NCI-H460 (cell line): Measurements from ENCODE around the gene LMO7. TPM values are rescaled to one million over a fixed set of nuclear protein-coding genes. Genes with fewer than 3 reads are reported as not detected.
A peak's percentile ranks its signal among the peaks of the same experiment; 100 is the strongest.
"Not testable (repeated sequence)": the region's sequence is repeated elsewhere in the genome, so short reads cannot be mapped to it uniquely, and the experiment has no call there.

Experiments used
- DNase-seq: peaks from one replicate; pipeline ENCODE4 v3.0.0-alpha.2; 2016; ENCODE audit warnings: low read depth; ENCODE audit errors: extremely low read depth
- total RNA-seq: library from RNA; depleted of rRNA; stranded (reverse); fragments of >200 nt; shearing (Covaris generic); gene quantifications from 2 replicates; pipeline ENCODE4 v1.2.3, GENCODE V29; 2014

The LMO7 gene
- total RNA-seq, 1 experiment from 2014 or later: 11.3 TPM

- no peak for DNase-seq
These were observed 58.6 kb downstream of the LMO7 start for GRCh38 chr13:75694722-75695121.

DNA sequence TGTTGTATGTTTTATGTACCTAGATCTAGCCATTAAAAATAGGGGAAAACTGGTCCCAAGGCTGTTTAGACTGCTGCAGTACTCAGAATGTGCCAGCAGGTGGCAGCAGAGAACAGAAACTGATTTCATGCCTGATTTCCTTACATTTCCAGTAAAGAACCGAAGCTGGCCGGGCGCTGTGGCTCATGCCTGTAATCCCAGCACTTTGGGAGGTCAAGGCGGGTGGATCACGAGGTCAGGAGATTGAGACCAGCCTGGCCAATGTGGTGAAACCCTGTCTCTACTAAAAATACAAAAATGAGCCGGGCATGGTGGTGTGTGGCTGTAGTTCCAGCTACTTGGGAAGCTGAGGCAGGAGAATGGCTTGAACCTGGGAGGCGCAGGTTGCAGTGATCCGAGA is 59.8 kb downstream of the LMO7 start:
- DNase-seq: peak; percentile 72

DNA sequence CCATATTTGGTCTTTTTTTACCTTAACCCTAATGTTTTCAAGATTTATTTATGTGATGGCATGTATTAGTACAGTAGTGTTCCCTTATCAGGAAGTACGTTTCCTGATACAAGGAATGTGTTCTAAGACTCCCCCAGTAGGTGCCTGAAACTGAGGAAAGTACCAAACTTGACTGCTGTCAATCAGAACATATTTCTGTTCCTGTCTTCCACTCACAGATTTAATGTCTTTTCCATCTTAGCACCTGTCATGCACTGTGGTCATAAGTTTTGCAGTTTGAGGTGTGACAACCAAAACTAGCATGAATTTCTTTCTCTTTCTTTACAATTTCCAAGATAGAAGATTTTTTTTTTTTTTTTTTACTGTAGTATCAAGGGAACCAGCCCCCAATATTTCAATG is 62.9 kb downstream of the LMO7 start:
- no peak for DNase-seq

- DNase-seq: not testable (repeated sequence)
These were observed 63.6 kb downstream of the LMO7 start for GRCh38 chr13:75699717-75700116.

GRCh38 chr13:75700552-75700951 is 64.4 kb downstream of the LMO7 start:
- DNase-seq: no peak

- no peak for DNase-seq
These were observed 66.3 kb downstream of the LMO7 start for GRCh38 chr13:75702476-75702875.

DNA sequence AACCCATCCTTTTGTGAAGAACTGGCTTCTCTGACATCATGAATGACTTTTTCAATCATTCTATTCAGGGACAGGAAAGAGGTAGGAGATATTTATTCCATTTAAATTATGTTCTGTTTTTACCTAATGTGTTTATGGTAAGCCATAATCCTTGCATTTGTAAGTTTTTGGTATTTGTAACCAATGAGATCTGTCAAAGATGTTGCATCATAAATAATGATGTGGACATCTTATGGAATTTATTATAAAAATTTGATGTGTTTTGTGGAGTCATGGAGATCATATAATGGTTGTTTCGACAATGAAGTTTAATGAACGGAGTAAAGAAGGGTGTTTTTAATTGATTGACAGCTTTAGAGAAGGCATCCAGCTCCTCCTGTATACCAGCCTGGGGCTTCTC is 67.6 kb downstream of the LMO7 start:
- no peak for DNase-seq

- no peak for DNase-seq
These were observed 68.2 kb downstream of the LMO7 start for GRCh38 chr13:75704194-75704926.

DNA sequence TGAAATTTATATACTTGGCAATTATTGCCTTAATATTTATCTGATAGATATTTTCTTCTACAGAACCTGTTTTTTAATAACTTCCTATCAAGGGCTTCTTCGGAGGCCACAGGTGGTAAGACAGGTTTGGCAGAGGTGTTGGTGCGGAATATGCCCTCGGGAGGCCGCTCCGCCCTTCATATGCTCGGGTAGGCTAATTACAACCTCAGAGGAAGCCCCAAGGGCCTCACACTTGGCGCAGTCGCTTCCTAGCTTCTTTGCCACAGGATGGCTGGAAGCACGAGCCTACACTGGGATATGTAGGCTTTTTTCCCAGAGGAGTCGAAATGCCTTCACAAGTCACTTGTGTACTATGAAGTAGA is 68.8 kb downstream of the LMO7 start:
- DNase-seq: peak; percentile 67

DNA sequence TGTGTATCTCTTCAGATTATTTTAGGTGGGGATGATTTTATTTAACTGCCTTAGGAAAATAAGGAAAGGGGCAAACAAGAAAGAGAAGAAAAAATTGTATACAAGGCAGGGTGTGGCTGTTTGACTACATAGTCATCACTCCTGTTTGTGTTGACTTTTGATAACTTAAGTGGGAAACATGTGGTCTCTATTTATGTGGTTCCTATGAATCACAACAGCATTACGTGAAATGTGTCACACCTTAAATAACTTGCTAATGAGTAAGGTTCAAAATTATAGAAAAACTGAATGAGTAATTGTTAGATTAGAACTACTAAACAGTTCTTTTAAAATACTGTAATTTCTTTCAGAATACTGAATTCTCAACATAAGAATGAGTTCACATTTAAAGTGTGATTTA is 69.3 kb downstream of the LMO7 start:
- DNase-seq: peak; percentile 81

- DNase-seq: no peak
These were observed 69.8 kb downstream of the LMO7 start for GRCh38 chr13:75705908-75706307.

DNA sequence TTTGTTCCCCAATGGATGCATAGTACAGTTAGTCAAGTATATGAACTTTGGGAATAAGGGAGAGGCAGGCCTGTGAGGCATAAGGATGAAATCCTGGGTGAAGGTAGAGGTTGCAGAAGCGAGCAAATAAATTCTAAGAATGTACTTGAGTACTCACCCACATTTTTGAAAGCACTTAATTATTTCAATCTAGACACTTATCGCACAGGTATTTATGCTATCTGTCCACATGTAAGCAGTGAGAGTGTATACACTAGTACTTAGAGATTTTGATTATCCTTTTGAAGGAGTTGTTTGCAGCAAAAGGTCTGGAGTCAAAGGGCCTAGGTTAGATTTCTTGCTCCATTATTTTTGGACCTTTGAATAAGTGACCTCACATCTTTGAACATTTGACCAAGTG is 77.7 kb downstream of the LMO7 start:
- no peak for DNase-seq

GRCh38 chr13:75715601-75716523 is 79.7 kb downstream of the LMO7 start:
- no peak for DNase-seq

- no peak for DNase-seq
These were observed 81.4 kb downstream of the LMO7 start for GRCh38 chr13:75717525-75717924.

DNA sequence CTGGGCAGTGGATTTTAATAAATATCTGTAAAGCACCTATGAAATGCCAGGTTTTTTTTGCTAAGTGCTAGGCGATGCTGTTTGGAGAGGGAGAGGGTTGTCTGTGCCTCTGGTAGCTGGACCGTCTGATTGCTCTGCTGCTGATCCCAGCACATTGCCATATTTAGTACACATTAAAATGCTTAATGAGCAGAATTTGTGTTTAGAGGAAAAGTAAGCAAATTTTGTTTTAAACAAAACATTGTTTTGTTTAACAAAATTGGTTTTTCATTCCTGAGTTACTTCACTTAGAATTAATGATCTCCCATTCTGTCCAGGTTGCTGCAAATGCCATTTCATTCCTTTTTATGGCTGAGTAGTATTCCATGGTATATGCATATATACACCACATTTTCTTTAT is 85.2 kb downstream of the LMO7 start:
- DNase-seq: no peak

DNA sequence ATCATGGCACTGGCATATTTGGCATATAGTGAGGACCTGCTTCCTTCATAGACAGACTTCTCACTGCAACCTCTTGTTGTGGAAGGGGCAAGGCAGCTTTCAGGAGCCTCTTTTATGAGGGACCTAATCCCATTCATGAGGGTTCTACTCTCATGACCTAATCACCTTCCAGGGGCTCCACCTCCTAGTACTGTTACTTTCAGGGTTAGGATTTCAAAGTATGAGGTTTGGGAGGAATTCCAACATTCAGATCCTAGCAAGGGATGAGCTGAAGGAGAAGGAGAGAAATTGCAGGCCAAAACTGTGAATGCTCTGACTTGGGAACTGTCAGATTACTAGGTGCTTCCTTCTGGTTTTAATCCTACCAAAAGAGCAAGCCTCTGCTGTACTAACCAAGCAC is 87.8 kb downstream of the LMO7 start:
- DNase-seq: no peak

GRCh38 chr13:75724752-75725517 is 88.8 kb downstream of the LMO7 start:
- no peak for DNase-seq

- DNase-seq: no peak
These were observed 89.6 kb downstream of the LMO7 start for GRCh38 chr13:75725736-75726135.

DNA sequence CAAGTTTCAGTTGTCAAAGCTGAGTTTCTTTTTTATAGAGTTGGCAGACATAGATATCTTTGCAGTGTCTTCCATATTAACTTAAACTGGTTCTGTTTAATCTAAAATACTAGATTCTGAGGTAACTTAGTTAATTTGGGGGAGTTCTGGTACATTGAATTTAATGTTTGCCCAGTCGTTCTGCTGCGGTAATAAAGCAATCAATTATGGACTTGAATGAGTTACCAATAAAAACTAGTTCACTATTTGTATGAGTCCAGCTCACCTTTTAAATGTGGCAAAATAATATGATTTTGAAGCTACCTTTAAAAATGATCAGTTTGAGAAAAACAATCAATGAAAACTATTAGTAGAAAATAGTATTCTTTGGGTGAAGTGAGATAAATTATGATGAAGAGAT is 90.2 kb downstream of the LMO7 start:
- no peak for DNase-seq

GRCh38 chr13:75733113-75733512 is 97.0 kb downstream of the LMO7 start:
- not testable (repeated sequence) for DNase-seq

DNA sequence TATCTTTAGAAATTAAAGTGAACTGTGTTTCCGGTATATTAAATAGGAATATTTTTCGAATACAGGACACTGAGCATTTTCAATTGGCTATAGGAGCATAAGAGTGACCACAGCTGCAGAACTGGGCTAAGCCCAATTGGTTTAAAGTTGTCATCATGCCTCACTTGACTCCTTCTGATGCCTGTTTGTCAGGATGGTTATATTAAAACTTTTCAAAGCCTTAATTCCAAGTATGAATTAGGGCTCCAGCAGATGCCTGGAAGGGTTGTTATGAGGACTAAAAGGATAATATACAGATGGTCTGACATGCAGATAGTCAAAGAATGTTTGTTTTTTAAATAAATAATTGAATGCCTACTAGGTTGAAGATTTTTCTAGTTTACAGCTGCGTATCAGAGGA is 100.0 kb downstream of the LMO7 start:
- no peak for DNase-seq
